ENCODE data around the gene BOD1L1.

Gene BOD1L1

DNA sequence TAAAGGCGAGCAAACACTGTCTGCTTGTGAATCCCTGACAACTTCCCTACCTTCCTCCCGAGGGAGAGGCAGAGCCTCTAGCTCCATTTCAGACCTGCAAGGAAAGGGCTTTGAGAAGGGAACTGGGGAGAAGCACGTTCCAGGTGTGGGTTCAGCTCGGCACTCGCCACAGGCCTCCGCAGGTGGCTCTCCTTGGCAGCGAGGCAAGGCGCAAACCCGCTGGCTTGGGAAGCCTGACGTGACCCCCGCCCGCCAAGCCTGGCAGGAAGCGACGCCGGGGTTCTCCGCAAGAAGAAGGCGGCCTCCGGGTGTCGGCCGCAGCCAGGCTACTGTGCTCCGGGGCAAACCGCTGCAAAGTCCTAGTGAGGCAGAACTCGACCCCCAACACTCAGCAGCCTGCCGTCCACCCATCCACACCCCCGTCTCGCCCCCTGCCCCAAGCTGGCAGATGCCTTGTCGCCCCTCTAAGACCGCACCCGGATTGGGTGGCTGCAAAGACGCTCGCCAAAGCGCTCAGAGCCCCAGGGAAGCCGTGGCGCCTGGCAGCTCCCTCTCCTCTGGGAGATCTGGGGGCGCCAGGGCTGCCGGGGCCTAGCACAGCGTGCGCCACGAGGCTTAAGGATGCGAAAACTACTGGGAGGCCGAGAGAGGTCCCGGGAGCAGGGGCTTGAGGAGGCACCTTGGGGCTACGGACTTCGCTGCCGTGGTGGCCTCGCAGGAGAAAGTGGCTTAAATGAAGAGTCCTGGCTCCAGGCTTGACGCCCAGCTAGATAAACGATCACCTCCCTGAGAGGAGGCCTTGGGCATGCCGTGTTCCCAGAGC lies 105.0 kb downstream of the BOD1L1 start:
- DNase-seq: no peak

DNA sequence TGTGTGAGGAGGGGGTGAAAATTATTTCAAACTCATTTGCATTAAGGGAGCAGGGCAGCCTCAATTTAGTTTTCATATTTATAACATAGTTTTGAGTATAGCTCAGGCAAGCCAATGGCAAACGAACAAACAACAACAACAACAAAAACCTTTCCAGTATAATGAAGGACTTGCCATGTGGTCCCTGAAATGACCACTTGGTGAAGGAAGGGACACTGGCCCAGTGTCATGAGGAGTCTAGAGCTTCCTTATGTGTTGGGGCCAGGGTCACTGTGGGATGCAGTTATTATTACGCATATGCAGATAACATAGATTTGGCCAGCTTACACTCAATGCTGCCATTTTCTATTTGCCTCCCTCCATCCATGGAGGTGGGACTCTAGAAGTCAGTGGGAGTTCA lies 106.5 kb downstream of the BOD1L1 start:
- no peak for DNase-seq

Data from SHP77 (cell line).